Nephron progenitor cell (in vitro differentiated cells): Measurements from ENCODE around the gene DOC2A.
A peak's percentile ranks its signal among the peaks of the same experiment; 100 is the strongest.

Source experiments
- DNase-seq: peaks from one replicate; pipeline ENCODE4 v3.0.0; 2021
- H3K27ac Mint-ChIP-seq: 2 replicates; pipeline ENCODE4 v1.8.0; 2021; ENCODE audit warnings: mild to moderate bottlenecking, moderate library complexity, mixed read lengths
- H3K27me3 Mint-ChIP-seq: 2 replicates; pipeline ENCODE4 v1.8.0; 2021; ENCODE audit warnings: mild to moderate bottlenecking, low read depth, mixed read lengths; ENCODE audit not compliant: poor library complexity
- H3K36me3 Mint-ChIP-seq: 2 replicates; pipeline ENCODE4 v1.8.0; 2021; ENCODE audit warnings: low read depth, mixed read lengths
- H3K4me1 Mint-ChIP-seq: 2 replicates; pipeline ENCODE4 v1.8.0; 2021; ENCODE audit warnings: mixed read lengths
- H3K4me3 Mint-ChIP-seq: 2 replicates; pipeline ENCODE4 v1.8.0; 2021; ENCODE audit warnings: mild to moderate bottlenecking, moderate library complexity, mixed read lengths
- H3K9me3 Mint-ChIP-seq: 2 replicates; pipeline ENCODE4 v1.8.0; 2021; ENCODE audit warnings: mild to moderate bottlenecking, moderate library complexity, mixed read lengths
- TF ChIP-seq, protein P1 (sequence below): fragments of 200-600 bp; sonication (generic); IDR thresholded peaks from 2 replicates; pipeline ENCODE4 v1.5.0; 2021; ENCODE audit warnings: antibody characterized with exemption

DOC2A gene

DNA sequence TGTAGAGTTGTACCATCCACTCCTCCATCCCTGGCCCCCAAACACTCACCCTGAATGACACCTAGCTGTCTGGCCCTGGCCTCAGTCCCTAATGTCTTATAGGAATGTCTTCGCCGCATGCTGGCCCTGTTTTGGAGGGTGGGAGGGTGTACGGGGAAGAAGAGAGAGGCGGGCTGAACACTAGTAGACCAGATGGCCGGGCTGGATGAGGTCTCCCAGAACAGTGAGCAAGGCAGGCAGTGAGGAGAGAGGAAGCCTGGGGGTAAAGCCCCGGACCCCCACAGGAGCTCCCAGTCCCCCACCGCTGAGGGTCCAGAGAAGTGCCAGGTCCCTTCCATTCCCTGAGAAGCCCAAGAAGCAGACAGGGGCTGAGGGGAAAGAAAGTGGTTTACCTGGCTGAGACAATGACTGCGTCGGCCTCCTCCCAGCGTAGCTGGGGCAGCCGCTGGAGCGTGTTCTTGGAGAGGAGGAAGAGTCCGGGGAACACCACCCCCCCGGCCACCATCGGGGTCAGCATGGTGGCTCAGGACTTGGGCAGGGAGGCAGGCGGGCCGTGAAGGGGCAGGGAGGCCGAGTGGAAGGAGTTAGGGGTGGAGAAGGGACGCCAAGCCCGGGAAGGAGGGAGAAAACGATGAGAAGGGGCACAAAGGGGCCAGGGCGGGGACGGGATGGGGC is 19.3 kb upstream of the DOC2A start:
- TF ChIP-seq, protein P1, sequence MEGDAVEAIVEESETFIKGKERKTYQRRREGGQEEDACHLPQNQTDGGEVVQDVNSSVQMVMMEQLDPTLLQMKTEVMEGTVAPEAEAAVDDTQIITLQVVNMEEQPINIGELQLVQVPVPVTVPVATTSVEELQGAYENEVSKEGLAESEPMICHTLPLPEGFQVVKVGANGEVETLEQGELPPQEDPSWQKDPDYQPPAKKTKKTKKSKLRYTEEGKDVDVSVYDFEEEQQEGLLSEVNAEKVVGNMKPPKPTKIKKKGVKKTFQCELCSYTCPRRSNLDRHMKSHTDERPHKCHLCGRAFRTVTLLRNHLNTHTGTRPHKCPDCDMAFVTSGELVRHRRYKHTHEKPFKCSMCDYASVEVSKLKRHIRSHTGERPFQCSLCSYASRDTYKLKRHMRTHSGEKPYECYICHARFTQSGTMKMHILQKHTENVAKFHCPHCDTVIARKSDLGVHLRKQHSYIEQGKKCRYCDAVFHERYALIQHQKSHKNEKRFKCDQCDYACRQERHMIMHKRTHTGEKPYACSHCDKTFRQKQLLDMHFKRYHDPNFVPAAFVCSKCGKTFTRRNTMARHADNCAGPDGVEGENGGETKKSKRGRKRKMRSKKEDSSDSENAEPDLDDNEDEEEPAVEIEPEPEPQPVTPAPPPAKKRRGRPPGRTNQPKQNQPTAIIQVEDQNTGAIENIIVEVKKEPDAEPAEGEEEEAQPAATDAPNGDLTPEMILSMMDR = no peak
- no peaks in the 10 kb centered on the region for H3K36me3 Mint-ChIP-seq
- no peaks in the 10 kb centered on the region for H3K9me3 Mint-ChIP-seq
- no peak overlapping the region for H3K27ac Mint-ChIP-seq
- H3K4me1 Mint-ChIP-seq = peaks cover 41% of the 10 kb centered on the region
- peak overlapping the region; percentile 70 for H3K4me3 Mint-ChIP-seq
- DNase-seq = no peak
- H3K27me3 Mint-ChIP-seq = peaks cover 77% of the 10 kb centered on the region

DNA sequence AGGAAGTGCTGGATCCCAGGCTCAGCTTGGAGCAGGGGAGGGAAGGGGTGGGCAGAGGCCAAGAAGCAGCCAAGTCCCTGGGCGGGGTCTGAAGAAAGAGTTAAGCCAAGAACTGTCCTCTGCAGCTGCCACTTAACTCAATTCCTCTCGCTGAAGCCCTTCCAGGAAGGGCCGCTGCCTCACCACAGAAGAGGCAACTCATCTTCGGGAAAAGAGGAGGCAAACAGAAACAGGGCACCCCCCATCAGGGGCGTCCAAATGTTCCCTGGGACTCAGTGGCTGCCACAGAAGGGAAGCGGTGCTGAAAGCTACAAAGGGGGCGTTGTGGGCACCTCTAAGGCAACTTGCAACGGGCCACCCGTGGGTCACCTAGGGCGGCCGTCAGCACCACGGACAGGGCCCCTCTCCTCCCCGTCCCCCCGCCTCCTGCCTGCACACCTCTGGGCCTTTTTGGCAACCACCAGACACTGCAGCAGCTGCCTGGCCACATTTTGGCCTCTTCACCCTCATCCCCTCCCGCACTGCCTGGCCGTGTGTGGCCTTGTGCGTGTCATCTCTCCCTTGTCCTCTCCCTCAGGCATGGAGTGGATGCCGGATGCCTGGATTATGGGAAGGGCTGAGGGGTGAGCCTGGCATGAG is 17.7 kb upstream of the DOC2A start:
- Mint-ChIP-seq H3K27ac (no peak overlapping the region), H3K36me3 (no peaks in the 10 kb centered on the region), H3K27me3 (peaks cover 66% of the 10 kb centered on the region), H3K4me3 (no peak overlapping the region), H3K4me1 (peaks cover 44% of the 10 kb centered on the region), H3K9me3 (no peaks in the 10 kb centered on the region)
- TF ChIP-seq, protein P1 = no peak
- peak; percentile 92 for DNase-seq

DNA sequence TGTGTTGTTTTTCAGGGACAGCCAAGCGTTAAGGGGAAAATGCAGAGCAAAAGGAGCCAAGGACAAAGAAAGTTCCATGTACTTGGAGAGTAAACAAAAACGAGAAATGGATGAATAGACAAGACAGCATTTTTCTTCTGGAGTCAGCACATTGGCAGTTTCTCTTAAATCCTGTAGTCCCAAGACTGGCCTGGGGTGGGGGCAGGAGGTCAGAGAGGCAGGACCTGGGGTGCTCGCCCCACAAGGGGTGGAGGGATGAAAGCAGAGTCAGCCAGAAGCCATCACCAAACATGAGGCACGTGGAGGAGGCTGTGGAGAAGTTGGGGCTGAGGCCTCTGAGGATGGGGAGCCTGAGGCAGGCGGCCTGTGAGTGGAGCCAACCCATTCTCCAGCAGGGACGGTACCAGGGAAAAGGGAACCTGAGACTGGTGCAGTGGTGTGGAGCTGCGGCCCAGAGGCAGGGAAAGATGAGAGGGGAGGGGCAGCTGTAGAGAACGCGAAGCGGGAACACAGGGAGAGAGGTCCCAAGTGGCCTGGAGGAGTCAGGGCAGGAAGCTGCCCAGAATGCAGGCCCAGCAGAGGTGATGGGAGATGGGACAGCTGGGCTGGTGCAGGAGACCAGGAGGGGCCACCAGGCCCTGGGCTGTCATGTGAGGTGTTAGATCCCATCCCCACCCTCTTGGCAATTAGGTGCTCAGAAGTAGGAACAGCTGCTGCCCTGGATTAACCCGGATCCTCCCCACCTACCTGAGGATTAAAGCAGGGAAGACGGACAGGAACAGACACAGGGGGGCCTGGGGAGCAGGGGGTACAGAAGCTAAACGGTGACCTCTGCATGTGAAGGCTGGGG is 17.0 kb upstream of the DOC2A start:
- Mint-ChIP-seq H3K9me3 (no peaks in the 10 kb centered on the region), H3K36me3 (no peaks in the 10 kb centered on the region), H3K27ac (no peak overlapping the region), H3K4me3 (no peak overlapping the region), H3K27me3 (peaks cover 63% of the 10 kb centered on the region), H3K4me1 (peaks cover 44% of the 10 kb centered on the region)
- TF ChIP-seq, protein P1 = no peak
- no peak for DNase-seq

DNA sequence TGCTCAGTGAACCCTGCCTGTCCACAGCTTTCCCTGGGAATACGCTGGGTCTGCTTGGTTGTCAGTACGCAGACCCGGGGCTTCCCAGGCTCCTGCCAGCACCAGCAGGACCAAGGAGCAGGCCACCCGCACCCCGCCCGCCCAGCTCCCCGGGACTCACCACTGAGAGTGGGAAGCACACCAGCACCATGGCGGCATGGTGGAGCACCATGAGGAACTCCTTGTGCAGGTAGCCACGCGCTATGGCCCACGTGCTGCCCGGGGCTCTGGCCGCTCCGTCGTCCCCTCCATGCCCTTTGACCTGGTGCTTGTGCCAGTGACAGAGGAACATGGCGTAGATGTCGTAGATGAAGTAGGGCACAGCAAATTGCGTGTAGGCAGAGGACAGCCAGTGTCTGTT is 15.6 kb upstream of the DOC2A start:
- TF ChIP-seq, protein P1 = no peak
- no peaks in the 10 kb centered on the region for H3K36me3 Mint-ChIP-seq
- no peak for DNase-seq
- H3K9me3 Mint-ChIP-seq = no peaks in the 10 kb centered on the region
- H3K4me1 Mint-ChIP-seq = peaks cover 33% of the 10 kb centered on the region
- no peak overlapping the region for H3K4me3 Mint-ChIP-seq
- H3K27me3 Mint-ChIP-seq = peaks cover 61% of the 10 kb centered on the region
- H3K27ac Mint-ChIP-seq = no peak overlapping the region

DNA sequence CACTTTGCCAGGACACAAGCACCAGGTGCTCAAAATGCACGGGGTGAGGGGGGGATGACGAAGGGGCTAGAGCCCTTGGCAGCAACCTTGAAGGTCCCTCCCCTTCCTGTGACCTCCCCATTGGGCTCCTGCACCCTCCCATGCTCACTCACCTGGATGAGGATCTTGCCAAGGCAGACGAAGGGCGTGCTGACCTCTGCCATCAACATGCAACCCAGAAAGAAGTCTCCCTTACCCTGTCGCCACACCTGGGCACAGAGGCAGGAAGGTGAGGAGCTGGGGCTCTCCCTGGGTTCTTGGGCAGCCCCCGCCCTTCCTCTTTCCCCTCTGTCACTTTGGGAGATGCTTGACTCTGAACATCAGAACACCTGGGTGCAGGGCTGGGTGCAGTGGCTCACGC is 14.7 kb upstream of the DOC2A start:
- Mint-ChIP-seq H3K4me3 (no peak overlapping the region), H3K4me1 (peaks cover 34% of the 10 kb centered on the region), H3K27ac (no peak overlapping the region), H3K27me3 (peaks cover 61% of the 10 kb centered on the region), H3K9me3 (no peaks in the 10 kb centered on the region), H3K36me3 (no peaks in the 10 kb centered on the region)
- no peak for DNase-seq
- TF ChIP-seq, protein P1 = no peak
